Neuronal stem cell (in vitro differentiated cells): Measurements from ENCODE around the gene GPX1. TPM values are rescaled to one million over a fixed set of nuclear protein-coding genes. Genes with fewer than 3 reads are reported as not detected.
"Not testable (repeated sequence)": the region's sequence is repeated elsewhere in the genome, so short reads cannot be mapped to it uniquely, and the experiment has no call there.

ENCODE experiments used
- DNase-seq: peaks from one replicate; pipeline ENCODE4 v3.0.0-alpha.2; 2013; ENCODE audit warnings: low spot score
- H2AFZ ChIP-seq: one replicate; pipeline ENCODE4 v1.6.1; 2013; ENCODE audit warnings: mild to moderate bottlenecking, low read length, inconsistent platforms
- H2AK5ac ChIP-seq: 2 replicates; pipeline ENCODE4 v1.6.1; 2013; ENCODE audit warnings: low read depth, mild to moderate bottlenecking, inconsistent platforms, low read length, moderate library complexity, mixed read lengths
- H2BK120ac ChIP-seq: 2 replicates; pipeline ENCODE4 v1.6.1; 2013; ENCODE audit warnings: low read depth, mild to moderate bottlenecking, inconsistent platforms, low read length, moderate library complexity, mixed read lengths
- H2BK12ac ChIP-seq: one replicate; pipeline ENCODE4 v1.6.1; 2013; ENCODE audit warnings: low read length, inconsistent platforms
- H2BK15ac ChIP-seq: 2 replicates; pipeline ENCODE4 v1.6.1; 2013; ENCODE audit warnings: mild to moderate bottlenecking, low read length, inconsistent platforms, mixed read lengths
- H2BK5ac ChIP-seq: one replicate; pipeline ENCODE4 v1.6.1; 2013; ENCODE audit warnings: inconsistent platforms, mild to moderate bottlenecking, low read length, moderate library complexity
- H3K14ac ChIP-seq: one replicate; pipeline ENCODE4 v1.6.1; 2013; ENCODE audit warnings: low read length, inconsistent platforms
- H3K18ac ChIP-seq: 2 replicates; pipeline ENCODE4 v1.6.1; 2013; ENCODE audit warnings: low read length, inconsistent platforms
- H3K23ac ChIP-seq: 2 replicates; pipeline ENCODE4 v1.6.1; 2013; ENCODE audit warnings: low read depth, mild to moderate bottlenecking, mixed read lengths, low read length, inconsistent platforms; ENCODE audit not compliant: poor library complexity
- H3K27ac ChIP-seq: replicated peaks from 3 replicates; pipeline ENCODE4 v1.5.1; 2013; ENCODE audit warnings: low read length, inconsistent platforms
- H3K27me3 ChIP-seq, 3 experiments: 2 replicates each; pipeline ENCODE4 v1.6.1; 2013; ENCODE audit warnings: low read length in 3 of 3, mild to moderate bottlenecking in 2 of 3, inconsistent platforms in 1 of 3, low read depth in 1 of 3, mixed read lengths in 1 of 3, moderate library complexity in 1 of 3; ENCODE audit not compliant: control insufficient read depth in 3 of 3, insufficient read depth in 3 of 3
- H3K36me3 ChIP-seq, 2 donors: replicated peaks in 1 of 2; 2 replicates each; pipeline ENCODE4 v1.6.1; 2013; ENCODE audit warnings: low read length in 2 of 2; ENCODE audit not compliant: control insufficient read depth in 2 of 2, insufficient read depth in 2 of 2
- H3K4ac ChIP-seq: 2 replicates; pipeline ENCODE4 v1.6.1; 2013; ENCODE audit warnings: inconsistent platforms, mild to moderate bottlenecking, low read length, moderate library complexity
- H3K4me1 ChIP-seq, 2 donors: 1 replicate in 1 of 2; 2 replicates in 1 of 2; pipeline ENCODE4 v1.6.1; 2013; ENCODE audit warnings: low read length in 2 of 2, low read depth in 1 of 2; ENCODE audit not compliant: control insufficient read depth in 2 of 2, insufficient read depth in 1 of 2
- H3K4me2 ChIP-seq: one replicate; pipeline ENCODE4 v1.6.1; 2013; ENCODE audit warnings: mild to moderate bottlenecking, low read length, inconsistent platforms; ENCODE audit not compliant: insufficient read depth, poor library complexity, severe bottlenecking
- H3K4me3 ChIP-seq, 2 donors: 2 replicates each; pipeline ENCODE4 v1.5.1; 2013; ENCODE audit warnings: low read length in 2 of 2, mild to moderate bottlenecking in 2 of 2, inconsistent platforms in 1 of 2, moderate library complexity in 1 of 2
- H3K79me1 ChIP-seq: one replicate; pipeline ENCODE4 v1.6.1; 2013; ENCODE audit warnings: low read depth, mild to moderate bottlenecking, inconsistent platforms, low read length, moderate library complexity
- H3K9ac ChIP-seq: one replicate; pipeline ENCODE4 v1.6.1; 2013; ENCODE audit warnings: mild to moderate bottlenecking, low read depth, low read length, inconsistent platforms; ENCODE audit not compliant: poor library complexity
- H3K9me3 ChIP-seq, 2 donors: replicated peaks in 1 of 2; 2 replicates each; pipeline versions ENCODE3 to v1.6.1; 2013; ENCODE audit warnings: low read length in 2 of 2, mild to moderate bottlenecking in 2 of 2, inconsistent platforms in 1 of 2, low read depth in 1 of 2, mixed read lengths in 1 of 2, moderate library complexity in 1 of 2; ENCODE audit not compliant: control insufficient read depth in 2 of 2, insufficient read depth in 1 of 2
- H4K8ac ChIP-seq: one replicate; pipeline ENCODE4 v1.6.1; 2013; ENCODE audit warnings: low read depth, mild to moderate bottlenecking, inconsistent platforms, low read length, moderate library complexity
- H4K91ac ChIP-seq: one replicate; pipeline ENCODE4 v1.6.1; 2013; ENCODE audit warnings: low read length, low read depth, mild to moderate bottlenecking, inconsistent platforms; ENCODE audit not compliant: poor library complexity
- WGBS, 2 donors: extraction: QIAGEN DNeasy Blood & Tissue Kit; methylation state at CpG; one replicate each; pipeline ENCODE4 v1.1.7; 2013; ENCODE audit warnings: missing lambda C conversion rate in 2 of 2, mixed read lengths in 1 of 2; ENCODE audit not compliant: insufficient read length in 2 of 2, insufficient replicate concordance in 1 of 2; ENCODE audit errors: extremely low coverage in 2 of 2; 5-methylcytosine and 5-hydroxymethylcytosine counted together
- polyA plus RNA-seq, 2 experiments: library from polyadenylated mRNA; stranded (reverse); fragments of 200-250 nt; gene quantifications; one replicate each; pipeline ENCODE4 v1.2.3, GENCODE V29; 2013

GPX1 gene
- polyA plus RNA-seq (2013, experiment 1 of 2), result 175 TPM
- polyA plus RNA-seq (2013, experiment 2 of 2), result 169 TPM

DNA sequence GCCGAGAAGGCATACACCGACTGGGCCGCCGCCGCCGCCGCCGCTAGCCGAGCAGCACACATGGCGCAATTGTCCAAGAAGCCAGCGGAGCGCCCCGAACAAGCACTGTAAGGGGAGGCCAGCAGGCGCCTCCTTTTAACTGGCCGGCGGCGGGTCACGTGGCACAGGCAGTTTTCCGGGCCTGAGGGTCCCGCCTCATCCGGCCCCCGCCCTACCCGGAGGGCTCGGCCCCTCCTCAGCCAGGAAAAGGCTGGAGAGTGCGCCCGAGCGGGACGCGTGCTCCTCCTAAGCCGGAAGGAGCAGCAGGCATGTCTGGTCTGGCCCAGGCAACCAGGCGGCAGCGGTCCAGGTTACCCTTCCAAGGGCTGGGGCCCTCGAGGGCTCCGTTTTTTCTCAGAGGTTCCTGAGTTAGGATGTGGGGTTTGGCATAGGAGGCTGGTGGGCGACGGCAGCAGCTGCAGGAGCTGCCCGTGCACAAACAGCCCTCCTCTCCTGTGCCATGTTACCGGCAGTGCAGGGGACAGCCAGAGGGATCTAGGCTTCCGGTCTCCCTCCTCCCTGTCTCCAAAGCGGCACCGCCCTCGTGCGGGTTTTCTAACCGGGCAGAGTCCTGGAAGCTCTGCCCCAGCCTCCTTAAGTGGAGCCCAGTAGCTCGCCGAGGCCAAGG lies at the start of gene GPX1:
TSS of gene GPX1 (minus strand) at position 137 of the 667 bp plus-strand sequence. CDS start at position 62, 75 bp downstream.
- Histone ChIP-seq H2BK15ac (peak within 1 kb of the TSS; percentile 70), H2BK12ac (peak within 1 kb of the TSS; percentile 17), H2AK5ac (peak within 1 kb of the TSS; percentile 38), H3K4ac (no peak within 1 kb of the TSS), H3K23ac (peak within 1 kb of the TSS; percentile 98), H3K18ac (peak within 1 kb of the TSS; percentile 97), H2BK120ac (peak within 1 kb of the TSS; percentile 89), H3K14ac (peak within 1 kb of the TSS; percentile 84), H3K36me3 (peaks cover 28 to 68% of the 10 kb centered on the region in 2 donors), H4K91ac (no peak within 1 kb of the TSS), H3K9ac (peak within 1 kb of the TSS; percentile 83), H3K4me1 (peaks cover 7 to 10% of the 10 kb centered on the region in 2 donors), H2AFZ (peak within 1 kb of the TSS; percentile 88), H3K9me3 (peaks cover 0 to 4% of the 10 kb centered on the region in 2 donors), H4K8ac (no peak within 1 kb of the TSS), H2BK5ac (peak within 1 kb of the TSS; percentile 96), H3K27me3 (no peaks in the 10 kb centered on the region), H3K27ac (peak within 1 kb of the TSS; percentile 100), H3K4me3 (peak within 1 kb of the TSS; percentile 89 to 96), H3K4me2 (peak within 1 kb of the TSS; percentile 91), H3K79me1 (no peaks in the 10 kb centered on the region)
- WGBS, 2 donors, result no CpG with 5 or more reads among the region's 46 CpGs
- DNase-seq, result peak; percentile 92

DNA sequence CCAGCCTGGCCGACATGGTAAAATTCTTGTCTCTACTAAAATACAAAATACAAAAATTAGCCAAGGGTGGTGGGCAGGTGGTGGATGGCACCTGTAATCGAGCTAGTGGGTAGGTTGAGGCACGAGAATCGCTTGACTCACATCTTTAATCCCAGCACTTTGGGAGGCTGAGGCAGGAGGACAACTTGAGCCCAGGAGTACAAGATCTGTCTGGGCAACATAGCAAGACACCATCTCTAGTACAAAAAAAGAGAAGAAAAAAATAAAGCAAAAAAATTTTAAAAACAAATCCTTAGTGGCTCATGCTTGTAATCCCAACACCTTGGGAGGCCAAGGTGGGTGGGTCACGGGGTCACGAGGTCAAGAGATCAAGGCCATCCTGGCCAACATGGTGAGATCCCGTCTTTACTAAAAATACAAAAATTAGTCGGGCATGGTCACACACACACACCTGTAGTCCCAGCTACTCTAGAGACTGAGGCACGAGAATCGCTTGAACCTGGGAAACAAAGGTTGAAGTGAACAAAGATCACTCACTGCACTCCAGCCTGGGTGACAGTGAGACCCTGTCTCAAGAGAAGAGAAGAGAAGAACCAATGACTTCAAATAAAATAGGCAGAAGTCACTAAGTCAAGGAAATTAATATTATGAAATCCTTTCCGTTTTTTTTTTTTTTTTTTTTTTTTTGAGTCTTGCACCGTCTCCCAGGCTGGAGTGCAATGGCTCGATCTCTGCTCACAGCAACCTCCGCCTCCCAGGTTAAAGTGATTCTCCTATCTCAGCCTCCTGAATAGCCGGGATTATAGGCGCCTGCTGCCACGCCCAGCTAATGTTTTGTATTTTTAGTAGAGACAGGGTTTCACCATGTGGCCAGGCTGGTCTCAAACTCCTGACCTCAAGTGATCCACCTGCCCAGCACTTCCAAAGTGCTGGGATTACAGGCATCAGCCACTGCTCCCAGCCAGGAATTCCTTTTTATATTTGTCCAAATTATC lies 48.7 kb upstream of the GPX1 start:
- no peak overlapping the region for H4K8ac ChIP-seq
- no peak for DNase-seq
- no peak overlapping the region for H2BK15ac ChIP-seq
- no peak overlapping the region for H3K23ac ChIP-seq
- no peak overlapping the region for H2AFZ ChIP-seq
- no CpG with 5 or more reads among the region's 17 CpGs for WGBS, 2 donors
- H3K4me3 ChIP-seq, result no peak overlapping the region
- H3K79me1 ChIP-seq, result peaks cover 5% of the 10 kb centered on the region
- no peak overlapping the region for H4K91ac ChIP-seq
- H3K36me3 ChIP-seq, result peaks cover 4 to 27% of the 10 kb centered on the region in 2 donors
- H3K9me3 ChIP-seq, result peaks cover 0 to 4% of the 10 kb centered on the region in 2 donors
- no peak overlapping the region for H3K9ac ChIP-seq
- no peak overlapping the region for H2BK12ac ChIP-seq
- no peak overlapping the region for H3K4me2 ChIP-seq
- H2BK120ac ChIP-seq, result no peak overlapping the region
- no peak overlapping the region for H3K18ac ChIP-seq
- H3K4ac ChIP-seq, result no peak overlapping the region
- H2AK5ac ChIP-seq, result no peak overlapping the region
- no peaks in the 10 kb centered on the region for H3K27me3 ChIP-seq
- H3K4me1 ChIP-seq, result peaks cover 3 to 6% of the 10 kb centered on the region in 2 donors
- H2BK5ac ChIP-seq, result no peak overlapping the region
- no peak overlapping the region for H3K27ac ChIP-seq
- no peak overlapping the region for H3K14ac ChIP-seq

DNA sequence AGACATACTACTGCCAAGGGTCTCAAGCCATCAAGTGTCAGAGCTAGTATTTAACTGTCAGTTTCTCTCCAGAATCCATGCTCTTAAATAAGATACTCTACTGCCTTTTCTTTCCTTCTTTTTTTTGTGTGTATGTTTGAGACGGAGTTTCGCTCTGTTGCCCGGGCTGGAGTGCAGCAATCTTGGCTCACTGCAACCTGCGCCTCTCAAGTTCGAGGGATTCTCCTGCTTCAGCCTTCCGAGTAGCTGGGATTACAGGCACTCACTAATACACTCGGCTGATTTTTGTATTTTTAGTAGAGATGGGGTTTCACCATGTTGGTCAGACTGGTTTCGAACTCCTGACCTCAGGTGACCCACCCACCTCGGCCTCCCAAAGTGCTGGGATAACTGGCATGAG lies 47.4 kb upstream of the GPX1 start:
- H3K23ac ChIP-seq, H3K9ac ChIP-seq, H2BK5ac ChIP-seq, H3K4me2 ChIP-seq, H3K27me3 ChIP-seq, H3K4ac ChIP-seq, H2BK15ac ChIP-seq, H3K14ac ChIP-seq, H4K8ac ChIP-seq, H2AK5ac ChIP-seq, DNase-seq, H3K79me1 ChIP-seq, H3K18ac ChIP-seq, H2BK12ac ChIP-seq, H3K9me3 ChIP-seq, H2AFZ ChIP-seq, H2BK120ac ChIP-seq, H3K4me3 ChIP-seq, H3K27ac ChIP-seq, H4K91ac ChIP-seq, H3K4me1 ChIP-seq: not testable (repeated sequence)
- WGBS, 2 donors, result no CpG with 5 or more reads among the region's 9 CpGs
- H3K36me3 ChIP-seq, result peaks cover 4 to 36% of the 10 kb centered on the region in 2 donors

GRCh38 chr3:49403891-49404290 lies 45.7 kb upstream of the GPX1 start:
- no peak for DNase-seq
- H4K91ac ChIP-seq, result no peak overlapping the region
- no peak overlapping the region for H3K23ac ChIP-seq
- H2AK5ac ChIP-seq, result no peak overlapping the region
- H2BK15ac ChIP-seq, result no peak overlapping the region
- no peak overlapping the region for H3K4ac ChIP-seq
- H3K79me1 ChIP-seq, result peaks cover 7% of the 10 kb centered on the region
- H2BK5ac ChIP-seq, result no peak overlapping the region
- H3K9me3 ChIP-seq, result peaks cover 0 to 4% of the 10 kb centered on the region in 2 donors
- no peaks in the 10 kb centered on the region for H3K4me1 ChIP-seq
- H3K14ac ChIP-seq, result no peak overlapping the region
- H4K8ac ChIP-seq, result no peak overlapping the region
- no CpG with 5 or more reads among the region's 5 CpGs for WGBS, 2 donors
- H2BK12ac ChIP-seq, result no peak overlapping the region
- no peak overlapping the region for H2BK120ac ChIP-seq
- no peak overlapping the region for H3K18ac ChIP-seq
- H3K36me3 ChIP-seq, result peaks cover 4 to 40% of the 10 kb centered on the region in 2 donors
- H3K27me3 ChIP-seq, result no peaks in the 10 kb centered on the region
- H3K9ac ChIP-seq, result no peak overlapping the region
- no peak overlapping the region for H2AFZ ChIP-seq
- H3K27ac ChIP-seq, result no peak overlapping the region
- H3K4me3 ChIP-seq, result no peak overlapping the region
- H3K4me2 ChIP-seq, result no peak overlapping the region
